GM12801 (cell line): Measurements from ENCODE around the gene RABIF.

ENCODE experiments used
- CTCF ChIP-seq: IDR thresholded peaks from one replicate; pipeline ENCODE4 v1.5.1; 2011; ENCODE audit warnings: control low read depth; ENCODE audit not compliant: insufficient read length; ENCODE audit errors: extremely low read depth

The RABIF gene

GRCh38 chr1:202888531-202889360 is at the start of gene RABIF:
TSS of gene RABIF (minus strand) at chr1:202889149. CDS start at chr1:202889098, 51 bp downstream.
- TF ChIP-seq CTCF: no peak

- no peak for TF ChIP-seq CTCF
Observed at GRCh38 chr1:202938287-202938925, 49.5 kb upstream of the RABIF start.

GRCh38 chr1:202935844-202936243 is 46.9 kb upstream of the RABIF start:
- no peak for TF ChIP-seq CTCF

GRCh38 chr1:202934755-202935154 is 45.8 kb upstream of the RABIF start:
- no peak for TF ChIP-seq CTCF

- no peak for TF ChIP-seq CTCF
Observed at GRCh38 chr1:202932476-202932875, 43.5 kb upstream of the RABIF start.

GRCh38 chr1:202926581-202927491 is 37.9 kb upstream of the RABIF start, which contains the start of gene KLHL12:
TSS of gene KLHL12 (minus strand) at chr1:202927234. CDS start at chr1:202925162, 2,072 bp downstream.
- no peak for TF ChIP-seq CTCF

GRCh38 chr1:202923533-202923932 is 34.6 kb upstream of the RABIF start:
- no peak for TF ChIP-seq CTCF
